ENCODE data around the gene SLC26A6. TPM values are rescaled to one million over a fixed set of nuclear protein-coding genes. Genes with fewer than 3 reads are reported as not detected.
A peak's percentile ranks its signal among the peaks of the same experiment; 100 is the strongest.

The SLC26A6 gene
- total RNA-seq, 1 donor from 2014 or later, result 52.8 TPM

GRCh38 chr3:48674505-48674904 lies 39.2 kb upstream of the SLC26A6 start:
- Mint-ChIP-seq H3K4me3 (no peak overlapping the region), H3K27me3 (ENCODE audit: insufficient read depth) (no peaks in the 10 kb centered on the region), H3K4me1 (ENCODE audit: low read depth) (no peaks in the 10 kb centered on the region), H3K9me3 (no peaks in the 10 kb centered on the region), H3K36me3 (ENCODE audit: low read depth) (peaks cover 26% of the 10 kb centered on the region), H3K27ac (no peak overlapping the region)
- DNase-seq (ENCODE audit: low spot score), result no peak
- intact Hi-C loops (cut with micrococcal nuclease), result no loop called here

GRCh38 chr3:48672522-48672921 lies 37.3 kb upstream of the SLC26A6 start:
- Mint-ChIP-seq H3K4me1 (ENCODE audit: low read depth) (no peaks in the 10 kb centered on the region), H3K36me3 (ENCODE audit: low read depth) (peaks cover 18% of the 10 kb centered on the region), H3K9me3 (no peaks in the 10 kb centered on the region), H3K4me3 (no peak overlapping the region), H3K27ac (no peak overlapping the region), H3K27me3 (ENCODE audit: insufficient read depth) (no peaks in the 10 kb centered on the region)
- no peak for DNase-seq (ENCODE audit: low spot score)
- intact Hi-C loops (cut with micrococcal nuclease), result no loop called here

DNA sequence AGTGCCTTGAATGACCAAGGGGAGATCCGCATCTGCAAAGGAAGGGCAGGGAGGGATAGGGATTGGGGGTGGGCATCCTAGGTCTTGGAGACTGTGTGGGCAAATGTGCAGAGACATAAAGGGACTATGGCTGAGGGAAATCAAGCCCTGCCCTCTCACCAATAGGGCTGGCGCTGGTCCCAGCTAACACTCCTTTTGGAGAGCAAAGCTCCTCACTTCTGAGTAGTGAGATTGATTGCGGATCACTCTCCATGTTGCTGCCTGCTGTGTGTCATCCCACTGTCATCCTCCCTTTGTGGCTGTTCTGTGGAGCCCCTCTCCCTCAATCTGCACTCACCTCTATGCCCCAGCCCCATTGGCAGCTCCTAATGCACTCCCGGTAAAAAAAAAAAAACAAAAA lies 29.7 kb upstream of the SLC26A6 start:
- DNase-seq (ENCODE audit: low spot score), result no peak
- Mint-ChIP-seq H3K27me3 (ENCODE audit: insufficient read depth) (peaks cover 15% of the 10 kb centered on the region), H3K36me3 (ENCODE audit: low read depth) (peaks cover 7% of the 10 kb centered on the region), H3K4me3 (no peak overlapping the region), H3K9me3 (no peaks in the 10 kb centered on the region), H3K27ac (no peak overlapping the region), H3K4me1 (ENCODE audit: low read depth) (peaks cover 15% of the 10 kb centered on the region)
- intact Hi-C loops (cut with micrococcal nuclease), result loop anchor here (1.0 to 2.0 kb wide), 5 partner anchors 9 to 108 kb away; partner anchors contain the start of genes NCKIPSD, PFKFB4, SLC26A6 and UQCRC1

DNA sequence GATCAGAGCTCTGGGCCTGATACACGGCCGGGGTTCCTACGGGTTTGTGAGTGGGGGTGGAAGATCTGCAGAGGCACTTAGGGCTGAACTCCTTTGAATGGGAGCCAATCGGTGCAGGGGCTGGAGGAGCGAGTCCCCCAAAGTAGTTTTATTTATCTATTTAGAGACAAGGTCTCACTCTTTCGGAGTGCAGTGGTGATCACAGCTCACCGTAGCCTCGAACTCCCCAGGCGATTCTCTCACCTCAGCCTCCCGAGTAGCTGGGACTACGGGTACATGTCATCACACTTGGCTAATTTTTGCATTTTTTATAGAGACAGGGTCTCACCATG lies 29.0 kb upstream of the SLC26A6 start:
- Mint-ChIP-seq H3K27ac (no peak overlapping the region), H3K36me3 (ENCODE audit: low read depth) (peaks cover 7% of the 10 kb centered on the region), H3K4me1 (ENCODE audit: low read depth) (peaks cover 15% of the 10 kb centered on the region), H3K9me3 (no peaks in the 10 kb centered on the region), H3K27me3 (ENCODE audit: insufficient read depth) (peaks cover 15% of the 10 kb centered on the region), H3K4me3 (peak overlapping the region; percentile 95)
- intact Hi-C loops (cut with micrococcal nuclease), result loop anchor here (1.0 to 2.0 kb wide), 5 partner anchors 8 to 107 kb away; partner anchors contain the start of genes NCKIPSD, PFKFB4, SLC26A6 and UQCRC1
- DNase-seq (ENCODE audit: low spot score), result no peak

GRCh38 chr3:48663489-48664312 lies 28.4 kb upstream of the SLC26A6 start:
- intact Hi-C loops (cut with micrococcal nuclease), result loop anchor here (1.0 to 2.0 kb wide), 7 partner anchors 7 to 190 kb away; partner anchors contain the start of genes IP6K2, NCKIPSD, PFKFB4 and SLC26A6
- peak; percentile 92 for DNase-seq (ENCODE audit: low spot score)
- Mint-ChIP-seq H3K27ac (peak overlapping the region; percentile 96), H3K36me3 (ENCODE audit: low read depth) (peaks cover 7% of the 10 kb centered on the region), H3K4me3 (peak overlapping the region; percentile 95), H3K27me3 (ENCODE audit: insufficient read depth) (peaks cover 15% of the 10 kb centered on the region), H3K4me1 (ENCODE audit: low read depth) (peaks cover 15% of the 10 kb centered on the region), H3K9me3 (no peaks in the 10 kb centered on the region)

GRCh38 chr3:48662753-48663488 lies 27.7 kb upstream of the SLC26A6 start, which contains the start of gene CELSR3:
Gene CELSR3, minus strand, starts transcription at chr3:48662886. Its CDS starts 252 bp downstream, at chr3:48662634.
- Mint-ChIP-seq H3K4me3 (peak within 1 kb of the TSS; percentile 95), H3K4me1 (ENCODE audit: low read depth) (peaks cover 15% of the 10 kb centered on the region), H3K27ac (peak within 1 kb of the TSS; percentile 96), H3K9me3 (no peaks in the 10 kb centered on the region), H3K27me3 (ENCODE audit: insufficient read depth) (peaks cover 15% of the 10 kb centered on the region), H3K36me3 (ENCODE audit: low read depth) (peaks cover 2% of the 10 kb centered on the region)
- intact Hi-C loops (cut with micrococcal nuclease), result loop anchor here (1.0 kb wide), 2 partner anchors 54 to 190 kb away; partner anchors contain the start of gene IP6K2
- DNase-seq (ENCODE audit: low spot score), result peak; percentile 65

GRCh38 chr3:48662145-48662752 lies 27.0 kb upstream of the SLC26A6 start:
- peaks cover 15% of the 10 kb centered on the region for H3K4me1 Mint-ChIP-seq (ENCODE audit: low read depth)
- no peak overlapping the region for H3K27ac Mint-ChIP-seq
- H3K4me3 Mint-ChIP-seq, result peak overlapping the region; percentile 39
- no peaks in the 10 kb centered on the region for H3K9me3 Mint-ChIP-seq
- DNase-seq (ENCODE audit: low spot score), result no peak
- peaks cover 2% of the 10 kb centered on the region for H3K36me3 Mint-ChIP-seq (ENCODE audit: low read depth)
- H3K27me3 Mint-ChIP-seq (ENCODE audit: insufficient read depth), result peaks cover 15% of the 10 kb centered on the region
- intact Hi-C loops (cut with micrococcal nuclease), result no loop called here

GRCh38 chr3:48661501-48662144 lies 26.4 kb upstream of the SLC26A6 start:
- H3K9me3 Mint-ChIP-seq, result no peaks in the 10 kb centered on the region
- no peak overlapping the region for H3K27ac Mint-ChIP-seq
- H3K4me1 Mint-ChIP-seq (ENCODE audit: low read depth), result peaks cover 15% of the 10 kb centered on the region
- intact Hi-C loops (cut with micrococcal nuclease), result no loop called here
- peak overlapping the region; percentile 39 for H3K4me3 Mint-ChIP-seq
- H3K36me3 Mint-ChIP-seq (ENCODE audit: low read depth), result peaks cover 2% of the 10 kb centered on the region
- H3K27me3 Mint-ChIP-seq (ENCODE audit: insufficient read depth), result peaks cover 15% of the 10 kb centered on the region
- DNase-seq (ENCODE audit: low spot score), result peak; percentile 79

- Mint-ChIP-seq H3K4me1 (ENCODE audit: low read depth) (peaks cover 15% of the 10 kb centered on the region), H3K4me3 (no peak overlapping the region), H3K36me3 (ENCODE audit: low read depth) (no peaks in the 10 kb centered on the region), H3K27ac (no peak overlapping the region), H3K27me3 (ENCODE audit: insufficient read depth) (peaks cover 15% of the 10 kb centered on the region), H3K9me3 (no peaks in the 10 kb centered on the region)
- no peak for DNase-seq (ENCODE audit: low spot score)
- intact Hi-C loops (cut with micrococcal nuclease), result no loop called here
Observed at GRCh38 chr3:48660800-48661400, 25.6 kb upstream of the SLC26A6 start.

DNA sequence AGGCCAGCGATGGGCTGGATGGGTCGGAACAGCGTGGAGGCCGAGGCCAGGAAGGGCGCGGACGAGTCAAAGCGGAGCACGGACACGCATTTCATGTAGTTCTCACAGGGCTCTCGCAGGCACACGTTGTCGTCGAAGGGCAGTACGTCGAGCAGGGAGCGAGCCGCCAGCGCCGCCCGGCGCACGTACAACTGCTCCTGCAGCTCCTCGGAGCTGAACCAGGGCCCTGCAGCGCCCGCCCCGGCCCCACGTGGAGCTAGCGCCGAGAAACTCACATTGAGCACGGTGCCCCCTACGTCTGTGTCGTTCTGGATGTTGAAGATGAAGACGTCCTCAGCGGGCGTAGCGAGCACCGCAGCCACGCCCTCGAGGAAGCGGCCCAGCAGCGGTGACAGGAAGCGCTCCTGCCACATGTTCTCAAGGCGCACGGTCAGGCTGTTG lies 21.6 kb upstream of the SLC26A6 start:
- H3K9me3 Mint-ChIP-seq, result no peaks in the 10 kb centered on the region
- peaks cover 6% of the 10 kb centered on the region for H3K27me3 Mint-ChIP-seq (ENCODE audit: insufficient read depth)
- peaks cover 4% of the 10 kb centered on the region for H3K36me3 Mint-ChIP-seq (ENCODE audit: low read depth)
- intact Hi-C loops (cut with micrococcal nuclease), result loop anchor here (1.0 kb wide), 6 partner anchors 7 to 99 kb away; partner anchors contain the start of genes NCKIPSD, SLC26A6 and UQCRC1
- no peak for DNase-seq (ENCODE audit: low spot score)
- peak overlapping the region; percentile 79 for H3K27ac Mint-ChIP-seq
- peaks cover 7% of the 10 kb centered on the region for H3K4me1 Mint-ChIP-seq (ENCODE audit: low read depth)
- peak overlapping the region; percentile 76 for H3K4me3 Mint-ChIP-seq

GRCh38 chr3:48656061-48656840 lies 21.0 kb upstream of the SLC26A6 start:
- intact Hi-C loops (cut with micrococcal nuclease), result loop anchor here (1.0 kb wide), 6 partner anchors 8 to 98 kb away; partner anchors contain the start of genes NCKIPSD, SLC26A6 and UQCRC1
- DNase-seq (ENCODE audit: low spot score), result peak; percentile 80
- Mint-ChIP-seq H3K4me3 (peak overlapping the region; percentile 79), H3K27ac (peak overlapping the region; percentile 89), H3K4me1 (ENCODE audit: low read depth) (peaks cover 7% of the 10 kb centered on the region), H3K36me3 (ENCODE audit: low read depth) (peaks cover 4% of the 10 kb centered on the region), H3K27me3 (ENCODE audit: insufficient read depth) (peaks cover 4% of the 10 kb centered on the region), H3K9me3 (no peaks in the 10 kb centered on the region)
